OCI-LY7 (cell line): ENCODE measurements around the gene ARHGEF4.

Experiments used
- CTCF ChIP-seq: fragments of 200-600 bp; sonication (generic); conservative IDR thresholded peaks from 2 replicates; pipeline ENCODE4 v1.5.1; 2014; ENCODE audit warnings: mild to moderate bottlenecking, antibody characterized with exemption, low read length, moderate library complexity, mixed read lengths
- EZH2phosphoT487 ChIP-seq: fragments of 200-600 bp; sonication (generic); IDR thresholded peaks from 2 replicates; pipeline ENCODE4 v1.6.1; 2018; ENCODE audit warnings: low read depth, borderline replicate concordance, mild to moderate bottlenecking, mixed run types, antibody characterized with exemption, low read length, moderate library complexity, mixed read lengths

GRCh38 chr2:131064589-131065512, 228.1 kb downstream of the ARHGEF4 start:
- TF ChIP-seq CTCF (no peak), EZH2phosphoT487 (no peak)
